Psoas muscle (tissue), 8 donors: ENCODE measurements around the gene TCAP. TPM values are rescaled to one million over a fixed set of nuclear protein-coding genes. Genes with fewer than 3 reads are reported as not detected.

Source experiments
- ATAC-seq, 4 donors: fragments of 200-7000 bp; cut with Tn5 transposase; one replicate each; pipeline ENCODE4 v1.9.1; 2020; ENCODE audit warnings: moderate library complexity in 3 of 4, mild to moderate bottlenecking in 2 of 4
- DNase-seq, 2 donors: peaks; one replicate each; pipeline ENCODE4 v3.0.0-alpha.2; 2020
- H3K27ac ChIP-seq: fragments of 200-600 bp; one replicate; pipeline ENCODE4 v1.8.0; 2022
- H3K27me3 ChIP-seq, 3 donors: fragments of 200-600 bp in 1 of 3; one replicate each; pipeline versions ENCODE4 v1.6.1 to v1.8.0; 2013 to 2022; ENCODE audit warnings: low read length in 2 of 3, mild to moderate bottlenecking in 2 of 3, moderate library complexity in 1 of 3; ENCODE audit not compliant: insufficient read depth in 3 of 3
- H3K36me3 ChIP-seq, 2 donors: fragments of 200-600 bp in 1 of 2; one replicate each; pipeline versions ENCODE4 v1.6.1 to v1.8.0; 2013 to 2022; ENCODE audit warnings: low read depth in 1 of 2, mild to moderate bottlenecking in 1 of 2, moderate library complexity in 1 of 2; ENCODE audit not compliant: insufficient read depth in 1 of 2
- H3K4me1 ChIP-seq: fragments of 200-600 bp; one replicate; pipeline ENCODE4 v1.8.0; 2022
- H3K4me3 ChIP-seq: fragments of 200-600 bp; one replicate; pipeline ENCODE4 v1.8.0; 2022; ENCODE audit warnings: mild to moderate bottlenecking
- H3K9me3 ChIP-seq: fragments of 200-600 bp; one replicate; pipeline ENCODE4 v1.8.0; 2022
- CTCF ChIP-seq: fragments of 200-600 bp; IDR thresholded peaks from one replicate; pipeline ENCODE4 v1.8.0; 2022; ENCODE audit warnings: antibody characterized with exemption
- WGBS, 3 donors: extraction: QIAGEN DNeasy Blood & Tissue Kit; methylation state at CpG; one replicate each; pipeline versions ENCODE4 v1.1.6 to v1.1.7; 2013; 5-methylcytosine and 5-hydroxymethylcytosine counted together
- intact Hi-C, 2 donors: fragments of 100-400 bp; cut with DNase I; formaldehyde crosslinking; loops; one replicate each; pipeline versions ENCODE4 v1.11.0 to v1.14.2; 2022
- polyA plus RNA-seq, 3 donors: library from polyadenylated mRNA; stranded (reverse); fragments of 200-250 nt; gene quantifications; one replicate each; pipeline ENCODE4 v1.2.3, GENCODE V29; 2013
- total RNA-seq, 4 donors: library from RNA; stranded (reverse); fragmentation: NEBNext Ultra II Directional in 2 of 4; extraction: Animal tissue kit (Norgen Biotek cat#: 25700) in 2 of 4; gene quantifications; one replicate each; pipeline versions ENCODE4 v1.2.1 to v1.2.4, GENCODE V29; 2021 to 2023
- donor health status: healthy with polysubstance abuse.
- donor health status: DM: no; HTN: no; CAD: no; lungs with moderate emphysema.
- donor health status: Bipolar disorder and iron deficiency.
- donor health status: healthy.
- donor health status: DM: yes; HTN: yes; CAD: no.
- donor health status: DM: no; HTN: no; CAD: no.
- donor health status: DM: no; HTN: no; CAD: no.
- donor health status: DM: yes; HTN: yes; CAD: no.

Gene TCAP
- total and polyA plus RNA-seq, 7 donors = 2,116 to 7,047 (median 3,462) TPM

DNA sequence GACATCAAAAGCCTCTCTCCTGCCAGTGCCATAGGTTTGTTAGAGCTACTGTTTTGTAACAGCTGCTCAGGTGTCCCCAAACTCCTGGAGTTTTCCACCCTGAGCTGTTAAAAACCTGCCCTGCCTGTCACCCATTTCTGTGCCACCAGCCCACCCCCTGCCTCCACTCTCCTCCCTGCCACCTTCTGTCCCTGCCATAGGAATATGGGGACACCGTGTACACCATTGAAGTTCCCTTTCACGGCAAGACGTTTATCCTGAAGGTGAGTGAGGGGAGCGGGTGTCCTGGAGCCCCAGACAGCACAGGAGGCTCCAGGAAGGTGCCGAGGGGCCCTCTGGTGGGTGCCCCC is 5.2 kb upstream of the TCAP start:
- H3K27ac ChIP-seq = peak overlapping the region; percentile 96
- intact Hi-C loops = no loop called here
- WGBS, 3 donors = 40 to 65% (median 44%) methylated on average over 5 of the region's 5 CpGs
- peaks cover 54% of the 10 kb centered on the region for H3K4me1 ChIP-seq
- peaks cover 0 to 6% of the 10 kb centered on the region in 2 donors for H3K36me3 ChIP-seq
- peak overlapping the region; percentile 11 for H3K4me3 ChIP-seq
- no peaks in the 10 kb centered on the region for H3K27me3 ChIP-seq
- no peak for ATAC-seq
- H3K9me3 ChIP-seq = no peaks in the 10 kb centered on the region
- no peak for TF ChIP-seq CTCF
- DNase-seq = no peak

- 37 to 68% (median 39%) methylated on average over 35 of the region's 35 CpGs for WGBS, 3 donors
- peak; percentile 54 to 89 for DNase-seq
- Histone ChIP-seq H3K36me3 (peaks cover 0 to 5% of the 10 kb centered on the region in 2 donors), H3K4me3 (peak overlapping the region; percentile 11), H3K4me1 (peaks cover 59% of the 10 kb centered on the region), H3K27ac (peak overlapping the region; percentile 96), H3K27me3 (no peaks in the 10 kb centered on the region), H3K9me3 (no peaks in the 10 kb centered on the region)
- no peak for TF ChIP-seq CTCF
- peak in 3 of 4 donors; percentile 31 to 59 (median 43) for ATAC-seq
- intact Hi-C loops = no loop called here
These were observed 4.5 kb upstream of the TCAP start for GRCh38 chr17:39660397-39661385.

DNA sequence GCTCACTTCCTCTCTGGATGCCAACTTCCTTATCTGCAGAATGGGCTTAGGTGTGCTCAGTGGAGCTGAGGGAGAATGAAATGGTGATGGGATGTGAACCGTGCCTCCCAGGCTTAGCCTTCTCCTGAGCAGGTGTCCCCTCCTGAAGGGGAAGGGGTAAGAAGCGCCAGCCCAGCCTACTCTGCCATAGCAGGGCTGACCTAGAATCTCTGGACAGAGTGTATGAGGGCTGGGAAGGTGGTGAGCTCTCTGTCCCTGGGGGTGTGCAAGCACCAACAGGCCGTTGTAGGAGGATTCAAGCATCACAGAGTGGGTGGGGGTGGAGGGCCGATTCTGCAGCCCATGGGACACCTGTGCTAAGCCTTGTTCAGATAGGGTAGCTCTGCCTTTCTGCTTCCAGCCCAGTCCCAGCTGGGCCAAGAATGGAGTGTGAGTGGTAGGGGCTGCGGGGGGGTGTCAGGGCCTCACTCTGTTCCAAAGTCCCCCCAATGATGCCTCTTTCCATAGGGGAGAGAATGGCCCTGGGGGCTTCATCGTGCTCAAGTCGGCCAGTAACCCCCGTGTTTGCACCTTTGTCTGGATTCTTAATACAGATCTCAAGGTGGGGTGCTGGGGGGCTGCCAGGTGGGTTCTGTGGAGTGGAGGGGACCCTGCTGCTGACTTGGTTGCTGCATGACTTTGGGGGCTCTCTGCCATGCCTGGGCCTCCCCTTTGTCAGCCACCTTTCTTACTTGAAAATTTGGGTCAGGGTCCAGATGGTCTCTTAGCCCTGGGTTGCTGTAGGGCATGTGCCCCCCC is 3.2 kb upstream of the TCAP start:
- H3K27me3 ChIP-seq = no peaks in the 10 kb centered on the region
- peaks cover 0 to 5% of the 10 kb centered on the region in 2 donors for H3K36me3 ChIP-seq
- H3K4me1 ChIP-seq = peaks cover 62% of the 10 kb centered on the region
- DNase-seq = no peak
- no peak for ATAC-seq
- H3K4me3 ChIP-seq = no peak overlapping the region
- H3K9me3 ChIP-seq = no peaks in the 10 kb centered on the region
- 67 to 87% (median 71%) methylated on average over 8 of the region's 8 CpGs for WGBS, 3 donors
- no peak for TF ChIP-seq CTCF
- intact Hi-C loops = no loop called here
- H3K27ac ChIP-seq = peak overlapping the region; percentile 96

GRCh38 chr17:39662551-39663339 is 2.4 kb upstream of the TCAP start:
- no peak for DNase-seq
- H3K27me3 ChIP-seq = no peaks in the 10 kb centered on the region
- intact Hi-C loops = no loop called here
- peak overlapping the region; percentile 96 for H3K27ac ChIP-seq
- no peak for TF ChIP-seq CTCF
- H3K4me1 ChIP-seq = peaks cover 67% of the 10 kb centered on the region
- no peaks in the 10 kb centered on the region for H3K9me3 ChIP-seq
- peaks cover 0 to 1% of the 10 kb centered on the region in 2 donors for H3K36me3 ChIP-seq
- 68 to 73% (median 71%) methylated on average over 22 of the region's 22 CpGs for WGBS, 3 donors
- ATAC-seq = no peak
- H3K4me3 ChIP-seq = no peak overlapping the region
